Lung (tissue), 12 donors: ENCODE measurements around the gene PNKP. TPM values are rescaled to one million over a fixed set of nuclear protein-coding genes. Genes with fewer than 3 reads are reported as not detected.

Experiments
- ATAC-seq: fragments of 200-7000 bp; cut with Tn5 transposase; one replicate; pipeline ENCODE4 v1.9.1; 2020; ENCODE audit warnings: moderate number of reproducible peaks; ENCODE audit not compliant: insufficient read depth, low FRiP score
- DNase-seq, 3 donors: peaks; one replicate each; pipeline ENCODE4 v3.0.0-alpha.2; 2013 to 2017
- H3K27ac ChIP-seq, 2 donors: one replicate each; pipeline ENCODE4 v1.5.1; 2013; ENCODE audit warnings: mild to moderate bottlenecking in 2 of 2, moderate library complexity in 2 of 2, control low read depth in 1 of 2, inconsistent platforms in 1 of 2, low read depth in 1 of 2, low read length in 1 of 2
- H3K27me3 ChIP-seq, 3 donors: one replicate each; pipeline ENCODE4 v1.5.1; 2013; ENCODE audit warnings: low read length in 2 of 3; ENCODE audit not compliant: control insufficient read depth in 3 of 3, insufficient read depth in 3 of 3
- H3K36me3 ChIP-seq, 4 donors: one replicate each; pipeline ENCODE4 v1.5.1; 2013; ENCODE audit warnings: low read length in 4 of 4, mild to moderate bottlenecking in 1 of 4, moderate library complexity in 1 of 4; ENCODE audit not compliant: control insufficient read depth in 4 of 4, insufficient read depth in 4 of 4
- H3K4me1 ChIP-seq, 5 donors: one replicate each; pipeline ENCODE4 v1.5.1; 2013; ENCODE audit warnings: low read length in 5 of 5, mild to moderate bottlenecking in 2 of 5, moderate library complexity in 1 of 5; ENCODE audit not compliant: control insufficient read depth in 5 of 5, insufficient read depth in 5 of 5
- H3K4me3 ChIP-seq: one replicate; pipeline ENCODE4 v1.5.1; 2013; ENCODE audit warnings: mild to moderate bottlenecking, control low read depth, moderate library complexity
- H3K9ac ChIP-seq, 2 donors: one replicate each; pipeline ENCODE4 v1.5.1; 2013; ENCODE audit warnings: low read length in 2 of 2, control low read depth in 1 of 2; ENCODE audit not compliant: insufficient read depth in 1 of 2
- H3K9me3 ChIP-seq, 4 donors: one replicate each; pipeline ENCODE4 v1.5.1; 2013; ENCODE audit warnings: low read length in 3 of 4, mild to moderate bottlenecking in 1 of 4, moderate library complexity in 1 of 4; ENCODE audit not compliant: control insufficient read depth in 4 of 4, insufficient read depth in 3 of 4
- CTCF ChIP-seq: IDR thresholded peaks from 2 replicates; pipeline ENCODE4 v1.5.1; 2012; ENCODE audit warnings: mild to moderate bottlenecking; ENCODE audit errors: control extremely low read depth, extremely low read depth
- WGBS, 2 donors: extraction: QIAGEN DNeasy Blood & Tissue Kit; methylation state at CpG; one replicate each; pipeline ENCODE4 v1.1.7; 2013; 5-methylcytosine and 5-hydroxymethylcytosine counted together
- polyA plus RNA-seq, 2 donors: library from polyadenylated mRNA; stranded (reverse); fragments of 200-250 nt; gene quantifications; one replicate each; pipeline ENCODE4 v1.2.1, GENCODE V29; 2013
- total RNA-seq, 2 donors: library from RNA; depleted of rRNA in 1 of 2; stranded (reverse); fragments of >200 nt in 1 of 2; gene quantifications; one replicate each; pipeline ENCODE4 v1.2.1, GENCODE V29; 2014 to 2021
- donor health status: control.
- donor health status: control.
- donor health status: Bipolar disorder and iron deficiency.
- donor health status: healthy.
- donor health status: DM: yes; HTN: yes; CAD: no.

Gene PNKP
- total and polyA plus RNA-seq, 4 donors: 44.7 to 120 (median 64.2) TPM

DNA sequence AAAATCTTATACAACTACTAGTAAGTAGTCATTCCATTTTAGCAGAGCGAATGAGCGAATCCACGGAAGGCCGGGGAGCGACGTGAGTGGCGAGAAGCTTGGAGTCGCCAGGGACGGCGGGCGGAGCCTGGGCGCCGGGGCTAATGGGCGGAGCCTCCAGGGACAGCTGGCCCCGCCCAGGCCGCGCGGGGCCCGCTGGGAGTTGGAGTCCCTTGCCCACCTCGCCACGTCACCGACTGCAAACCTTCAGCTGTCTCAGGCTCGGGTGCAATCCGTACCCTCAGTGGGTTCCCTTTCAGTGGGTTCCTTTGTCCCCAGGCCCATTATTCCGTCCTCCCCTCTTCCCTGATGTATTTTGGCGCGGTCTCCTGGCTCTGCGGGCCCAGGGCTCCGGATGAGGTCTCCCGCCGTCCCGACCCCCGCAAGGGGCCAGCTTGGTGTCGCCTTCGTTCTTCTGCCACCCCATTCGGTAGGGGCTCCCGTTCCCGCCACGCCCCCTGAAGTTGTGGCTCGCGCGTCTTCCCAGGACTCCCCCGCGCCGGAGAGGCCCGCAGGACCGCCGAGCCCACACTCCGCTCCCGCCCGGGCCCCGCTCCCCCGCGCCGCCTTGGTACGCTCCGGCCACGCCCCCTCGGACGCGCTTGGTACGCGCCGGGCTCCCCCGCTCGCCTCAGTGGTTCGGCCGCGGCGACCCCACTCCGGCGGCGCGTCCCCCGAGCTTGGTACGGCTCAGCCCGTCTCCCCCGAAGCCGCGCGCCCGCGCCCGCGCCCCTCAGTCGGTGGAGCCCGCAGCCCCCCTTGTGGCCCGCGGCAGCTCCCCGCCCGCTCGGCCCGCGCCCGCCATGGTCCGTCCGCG is 16.7 kb downstream of the PNKP start, which contains the start of gene PTOV1:
Gene PTOV1, plus strand, starts transcription at position 673 of the 856 bp plus-strand sequence.
- Histone ChIP-seq H3K36me3 (peaks cover 0 to 22% (median 11%) of the 10 kb centered on the region in 4 donors), H3K27ac (peak within 1 kb of the TSS; percentile 99), H3K27me3 (no peaks in the 10 kb centered on the region), H3K9me3 (peaks cover 0 to 8% (median under 1%) of the 10 kb centered on the region in 4 donors), H3K4me3 (peak within 1 kb of the TSS; percentile 87), H3K9ac (peak within 1 kb of the TSS; percentile 85 to 97), H3K4me1 (peaks cover 0 to 22% (median 13%) of the 10 kb centered on the region in 5 donors)
- TF ChIP-seq CTCF: no peak
- 1% methylated on average over 90 to 98 of the region's 98 CpGs for WGBS, 2 donors
- peak; percentile 93 for ATAC-seq
- peak; percentile 93 to 94 (median 93) for DNase-seq

DNA sequence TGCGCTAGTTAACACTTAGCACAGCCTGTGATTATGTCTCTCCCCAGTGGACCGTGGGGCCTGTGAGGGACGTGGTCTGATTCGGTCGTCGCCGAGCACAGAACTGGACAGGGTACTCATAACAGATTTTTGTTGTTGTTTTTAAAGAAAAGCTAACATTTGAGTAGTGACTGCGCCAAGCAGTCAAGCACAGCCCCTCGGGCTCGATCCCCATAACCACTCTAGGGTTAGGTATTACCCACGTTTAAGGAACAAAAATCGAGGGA is 17.2 kb downstream of the PNKP start:
- Histone ChIP-seq H3K4me3 (no peak overlapping the region), H3K9me3 (peaks cover 0 to 8% (median under 1%) of the 10 kb centered on the region in 4 donors), H3K27ac (peak overlapping the region; percentile 69 to 80), H3K4me1 (peaks cover 0 to 22% (median 13%) of the 10 kb centered on the region in 5 donors), H3K27me3 (no peaks in the 10 kb centered on the region), H3K36me3 (peaks cover 0 to 20% (median 6%) of the 10 kb centered on the region in 4 donors), H3K9ac (no peak overlapping the region)
- TF ChIP-seq CTCF: no peak
- no peak for DNase-seq
- no peak for ATAC-seq
- WGBS, 2 donors: 53 to 65% methylated on average over 12 of the region's 12 CpGs

DNA sequence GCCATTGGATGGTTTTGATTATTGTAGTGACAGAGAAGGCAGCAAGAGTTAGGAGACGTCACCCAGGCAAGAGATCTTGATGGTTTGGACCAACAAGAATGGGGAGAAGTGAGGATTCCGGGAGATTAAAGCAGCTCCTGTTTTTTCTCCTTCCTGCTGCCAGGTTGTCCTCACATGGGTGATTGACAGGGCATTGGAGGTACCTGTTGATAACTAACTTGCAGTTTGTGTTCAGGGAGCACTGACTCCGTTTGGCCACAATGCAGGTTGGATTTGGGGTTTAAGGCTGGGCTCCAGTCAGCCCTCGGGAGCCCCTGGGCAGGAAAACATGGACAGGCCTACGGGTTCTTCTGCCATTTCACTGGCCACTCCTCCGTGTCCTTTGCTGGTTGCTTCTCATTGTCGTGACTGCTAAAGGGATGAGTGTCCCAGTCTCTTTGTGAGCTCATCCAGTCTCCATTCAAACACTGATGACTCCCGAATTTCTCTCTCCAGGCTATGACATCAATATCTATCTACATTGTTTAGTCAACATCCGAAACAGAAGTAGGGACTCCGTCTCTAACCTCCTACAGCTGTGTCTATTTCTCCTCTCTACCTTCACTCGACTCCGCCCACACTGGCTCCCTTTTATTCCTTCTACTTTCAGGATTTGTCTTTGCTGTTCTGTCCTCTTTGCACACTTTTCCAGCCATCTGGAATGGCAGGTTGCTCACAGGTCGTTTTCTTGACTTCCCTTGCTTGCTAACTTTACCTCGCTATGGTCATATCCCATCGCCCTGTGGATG is 17.7 kb downstream of the PNKP start:
- Histone ChIP-seq H3K9ac (no peak overlapping the region), H3K4me3 (no peak overlapping the region), H3K9me3 (peaks cover 0 to 8% (median under 1%) of the 10 kb centered on the region in 4 donors), H3K36me3 (peaks cover 0 to 16% (median 2%) of the 10 kb centered on the region in 4 donors), H3K27ac (peak overlapping the region; percentile 69 to 80), H3K27me3 (no peaks in the 10 kb centered on the region), H3K4me1 (peaks cover 0 to 22% (median 13%) of the 10 kb centered on the region in 5 donors)
- ATAC-seq (no peak), DNase-seq (no peak)
- no peak for TF ChIP-seq CTCF
- WGBS, 2 donors: 91% methylated on average over 15 of the region's 15 CpGs
